NCI-H1417 treated with DMSO at 0.1 percent for 48 hours (cell line): Measurements from ENCODE around the gene SFXN3.
A peak's percentile ranks its signal among the peaks of the same experiment; 100 is the strongest.

ENCODE experiments used
- DNase-seq: peaks from one replicate; lab custom pipeline; 2025; lab: John Stamatoyannopoulos, UW

SFXN3 gene

DNA sequence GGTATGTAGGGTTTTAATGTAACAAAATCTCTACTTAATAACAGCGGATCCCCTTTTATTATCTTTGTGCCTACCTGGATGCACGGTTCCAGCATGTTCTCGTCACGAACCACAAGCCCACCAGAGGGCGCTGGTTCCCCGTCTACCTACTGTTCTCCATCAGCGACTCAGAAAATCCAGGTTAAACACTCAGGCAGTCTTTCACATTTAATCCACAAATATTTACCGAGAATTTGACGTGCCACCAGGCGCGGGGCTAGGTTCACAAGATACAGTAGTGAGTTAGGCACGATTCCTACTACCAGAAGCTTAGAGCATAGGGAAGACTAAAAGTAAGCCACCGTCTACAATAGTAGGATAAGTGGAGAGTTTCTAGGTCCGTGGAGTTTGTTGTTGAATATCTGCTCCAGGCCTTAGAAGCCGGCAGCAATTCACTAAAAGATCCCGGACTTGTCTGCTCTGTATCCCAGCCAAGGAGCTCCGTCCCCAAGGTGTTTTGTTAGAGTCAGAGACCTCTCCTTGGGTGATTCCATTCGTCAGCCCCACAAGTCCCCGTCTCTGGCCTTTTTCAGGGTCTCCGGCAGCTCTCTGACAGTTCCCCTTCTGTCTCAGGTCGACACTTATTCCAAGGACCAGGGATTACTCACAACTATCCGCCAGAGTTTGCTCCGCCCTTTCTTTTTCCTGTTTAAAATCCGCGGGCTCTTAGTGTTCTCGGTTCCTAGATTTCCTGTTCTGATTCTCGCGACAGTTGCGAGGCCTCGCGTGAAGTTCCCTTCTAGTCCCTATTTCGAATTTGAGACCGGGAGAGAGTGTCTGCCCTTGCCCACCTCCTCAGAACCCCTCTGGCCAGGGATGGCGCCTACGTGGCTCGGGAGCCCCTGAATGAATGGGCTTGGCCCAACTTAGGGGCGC, 29.3 kb downstream of the SFXN3 start:
- DNase-seq: peak; percentile 73

DNA sequence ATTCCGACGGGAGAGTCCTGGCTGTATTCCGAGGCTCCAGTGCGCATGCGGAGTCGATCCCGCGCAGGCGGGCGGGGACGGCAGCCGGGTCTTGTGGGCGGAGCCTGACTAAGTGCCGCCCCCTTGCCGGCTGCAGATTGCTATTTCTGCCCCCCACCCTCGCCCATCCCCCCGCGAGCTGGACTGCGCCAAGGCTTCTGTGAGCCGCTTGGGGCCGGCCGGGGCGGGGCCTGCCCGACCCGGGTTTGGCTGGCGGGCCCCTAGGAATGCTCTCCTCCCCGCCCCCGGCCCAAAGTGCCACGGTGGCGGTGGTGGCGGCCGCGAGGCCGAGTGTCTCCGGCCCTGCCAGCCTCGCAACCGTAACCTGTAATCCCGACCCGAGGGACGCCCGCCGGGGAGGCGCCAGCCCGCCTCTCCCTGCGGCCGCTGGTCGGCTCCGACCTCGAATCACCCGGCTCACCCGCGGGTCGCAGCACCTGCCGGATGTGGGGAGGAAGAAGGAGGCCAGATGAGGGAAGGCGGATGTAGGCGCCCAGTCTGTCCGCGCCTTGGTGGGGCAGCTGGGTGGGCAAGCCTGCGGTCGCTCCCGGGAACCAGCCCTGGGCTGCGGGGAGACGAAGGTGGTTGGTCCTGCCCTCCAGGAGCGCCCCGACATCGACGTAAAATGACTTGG, 30.1 kb downstream of the SFXN3 start:
- DNase-seq: peak; percentile 73

DNA sequence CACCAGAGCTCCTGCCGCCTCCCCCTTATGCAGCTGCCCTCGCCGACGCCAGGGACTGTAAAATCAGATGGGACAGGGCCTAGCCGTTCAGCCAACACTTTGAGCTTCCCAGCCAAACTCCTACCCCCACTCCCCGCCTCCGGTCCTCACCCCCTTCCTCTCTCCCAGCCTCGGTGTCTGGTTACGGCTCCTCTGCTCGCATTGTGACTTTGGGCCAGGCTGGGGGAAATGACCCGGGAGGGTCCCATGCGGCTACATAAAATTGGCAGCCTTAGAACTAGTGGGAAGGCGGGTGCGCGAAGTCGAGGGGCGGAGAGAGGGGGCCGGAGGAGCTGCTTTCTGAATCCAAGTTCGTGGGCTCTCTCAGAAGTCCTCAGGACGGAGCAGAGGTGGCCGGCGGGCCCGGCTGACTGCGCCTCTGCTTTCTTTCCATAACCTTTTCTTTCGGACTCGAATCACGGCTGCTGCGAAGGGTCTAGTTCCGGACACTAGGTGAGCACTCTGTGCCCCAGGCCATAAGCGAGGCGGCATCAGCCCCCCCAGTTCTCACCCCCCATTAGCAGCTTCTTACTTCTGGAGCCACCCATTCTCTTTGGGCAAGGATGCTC, 30.7 kb downstream of the SFXN3 start, which contains the start of gene KAZALD1:
KAZALD1 (plus strand) TSS at position 366 of the 608 bp plus-strand sequence. CDS start 604 bp downstream, outside the sequence.
- DNase-seq: no peak

DNA sequence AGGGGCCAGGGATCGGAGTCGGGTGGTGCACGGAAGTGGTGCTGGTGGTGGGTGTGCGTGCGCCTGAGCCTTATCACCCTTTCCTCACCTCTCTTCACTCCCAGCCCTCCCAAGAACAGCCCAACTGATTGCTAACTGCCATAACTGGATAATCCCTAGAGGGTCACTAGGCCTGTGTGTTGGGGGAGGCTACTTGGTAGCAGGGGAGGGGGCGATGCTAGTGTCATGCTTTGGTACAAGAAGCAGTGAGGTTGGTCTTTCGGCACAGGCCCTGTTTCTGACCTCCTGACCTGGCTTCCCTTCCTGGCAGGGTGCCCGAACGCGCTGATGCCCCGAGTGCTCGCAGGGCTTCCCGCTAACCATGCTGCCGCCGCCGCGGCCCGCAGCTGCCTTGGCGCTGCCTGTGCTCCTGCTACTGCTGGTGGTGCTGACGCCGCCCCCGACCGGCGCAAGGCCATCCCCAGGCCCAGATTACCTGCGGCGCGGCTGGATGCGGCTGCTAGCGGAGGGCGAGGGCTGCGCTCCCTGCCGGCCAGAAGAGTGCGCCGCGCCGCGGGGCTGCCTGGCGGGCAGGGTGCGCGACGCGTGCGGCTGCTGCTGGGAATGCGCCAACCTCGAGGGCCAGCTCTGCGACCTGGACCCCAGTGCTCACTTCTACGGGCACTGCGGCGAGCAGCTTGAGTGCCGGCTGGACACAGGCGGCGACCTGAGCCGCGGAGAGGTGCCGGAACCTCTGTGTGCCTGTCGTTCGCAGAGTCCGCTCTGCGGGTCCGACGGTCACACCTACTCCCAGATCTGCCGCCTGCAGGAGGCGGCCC, 31.4 kb downstream of the SFXN3 start:
- DNase-seq: no peak

DNA sequence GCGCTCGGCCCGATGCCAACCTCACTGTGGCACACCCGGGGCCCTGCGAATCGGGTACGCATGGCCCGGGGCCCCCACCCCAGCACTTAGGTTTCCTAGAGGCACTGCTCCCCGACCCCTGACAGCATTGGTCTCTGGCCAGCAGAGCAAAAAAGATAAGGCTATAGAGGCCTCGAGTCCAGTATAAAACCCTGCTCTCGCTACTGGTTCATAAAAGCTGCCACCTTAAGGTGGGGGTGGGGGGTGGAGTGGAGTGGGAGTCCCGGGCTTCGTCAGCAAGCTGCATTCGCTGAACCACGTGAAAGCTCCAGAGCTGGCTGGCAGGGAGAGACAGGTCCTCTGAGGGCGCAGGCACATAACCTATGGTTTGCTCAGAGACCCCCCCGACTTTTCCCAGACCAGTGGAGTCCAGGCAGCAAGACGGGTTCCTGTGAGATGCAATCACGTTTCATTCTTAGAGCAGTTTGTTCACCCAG, 32.1 kb downstream of the SFXN3 start:
- DNase-seq: no peak

DNA sequence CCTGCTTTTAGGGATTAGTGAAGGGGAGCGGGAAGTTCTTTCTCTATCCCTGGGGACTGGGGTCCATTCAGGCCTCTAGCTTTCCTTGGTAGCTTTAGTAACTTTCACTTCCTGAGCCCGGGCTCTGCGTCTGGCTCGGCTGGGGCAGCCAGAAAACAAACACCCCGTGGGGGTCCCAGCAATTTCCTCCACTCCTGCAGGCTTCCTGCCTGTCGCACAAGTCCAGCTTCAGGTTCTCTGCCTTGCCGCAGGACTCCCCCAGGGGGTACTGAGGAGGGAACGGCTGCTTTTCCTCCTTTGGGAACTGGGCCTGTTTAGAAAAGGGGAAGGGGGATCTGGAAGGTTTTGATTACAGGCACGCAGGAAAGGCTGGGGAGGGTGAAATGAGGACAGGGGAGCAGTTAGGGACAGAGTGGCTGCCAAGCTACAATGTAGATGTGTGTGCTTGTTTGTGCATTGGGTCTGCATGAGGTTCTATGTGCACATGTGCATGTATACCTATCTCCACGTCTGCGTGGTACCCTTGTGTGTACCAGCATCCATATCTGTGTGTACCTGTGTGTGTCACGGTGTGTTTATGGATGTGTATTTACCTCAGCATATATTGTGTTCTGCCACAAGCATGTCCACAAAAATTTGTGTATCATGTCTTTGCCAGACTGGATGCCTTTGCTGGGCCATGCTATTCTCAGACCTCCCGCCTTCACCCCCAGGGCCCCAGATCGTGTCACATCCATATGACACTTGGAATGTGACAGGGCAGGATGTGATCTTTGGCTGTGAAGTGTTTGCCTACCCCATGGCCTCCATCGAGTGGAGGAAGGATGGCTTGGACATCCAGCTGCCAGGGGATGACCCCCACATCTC, 32.7 kb downstream of the SFXN3 start:
- no peak for DNase-seq

DNA sequence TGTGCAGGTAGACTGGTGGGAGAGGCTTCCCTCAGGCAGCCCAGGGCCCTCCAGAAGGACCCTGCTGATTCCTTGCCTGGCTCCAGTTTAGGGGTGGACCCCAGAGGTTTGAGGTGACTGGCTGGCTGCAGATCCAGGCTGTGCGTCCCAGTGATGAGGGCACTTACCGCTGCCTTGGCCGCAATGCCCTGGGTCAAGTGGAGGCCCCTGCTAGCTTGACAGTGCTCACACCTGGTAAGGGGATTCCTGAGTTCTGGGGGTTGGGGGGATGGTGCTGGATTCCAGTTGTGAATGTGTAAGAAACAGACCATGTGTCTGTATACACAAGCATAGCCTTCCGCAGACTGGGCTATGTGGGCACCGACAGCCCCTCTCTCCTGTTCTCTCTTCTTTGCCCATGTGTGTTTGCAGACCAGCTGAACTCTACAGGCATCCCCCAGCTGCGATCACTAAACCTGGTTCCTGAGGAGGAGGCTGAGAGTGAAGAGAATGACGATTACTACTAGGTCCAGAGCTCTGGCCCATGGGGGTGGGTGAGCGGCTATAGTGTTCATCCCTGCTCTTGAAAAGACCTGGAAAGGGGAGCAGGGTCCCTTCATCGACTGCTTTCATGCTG, 33.5 kb downstream of the SFXN3 start:
- DNase-seq: no peak

DNA sequence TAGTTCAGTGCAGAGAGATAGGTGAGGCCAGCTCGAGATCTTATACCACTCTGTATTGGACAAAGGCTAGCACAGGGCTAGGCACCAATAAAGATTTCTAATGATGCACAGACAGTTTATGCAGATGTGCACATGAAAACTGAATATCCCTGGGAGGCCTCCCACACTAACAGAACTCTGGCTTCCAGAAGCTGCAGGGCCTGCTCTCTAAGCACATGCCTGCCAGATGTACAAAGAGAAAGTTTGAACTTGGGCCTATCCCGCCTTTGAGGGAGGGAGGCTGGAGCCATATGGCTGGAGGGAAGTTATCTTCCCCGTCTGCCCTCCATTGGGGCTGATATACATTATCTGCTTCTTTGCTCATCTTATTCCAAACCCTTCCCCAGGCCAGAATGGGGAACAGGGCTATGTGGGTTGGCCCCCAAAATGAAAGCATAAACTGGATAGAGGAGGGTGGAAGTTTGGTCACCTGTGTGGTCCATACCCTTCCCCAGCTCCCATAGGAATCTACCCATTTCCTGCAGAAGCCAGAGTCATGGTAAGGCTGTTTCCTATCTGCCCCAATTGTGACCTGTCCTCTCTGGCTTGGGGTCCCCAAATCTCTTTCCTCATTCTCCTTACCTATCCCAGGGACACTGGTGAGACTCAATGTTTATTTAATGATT, 34.6 kb downstream of the SFXN3 start:
- DNase-seq: no peak

DNA sequence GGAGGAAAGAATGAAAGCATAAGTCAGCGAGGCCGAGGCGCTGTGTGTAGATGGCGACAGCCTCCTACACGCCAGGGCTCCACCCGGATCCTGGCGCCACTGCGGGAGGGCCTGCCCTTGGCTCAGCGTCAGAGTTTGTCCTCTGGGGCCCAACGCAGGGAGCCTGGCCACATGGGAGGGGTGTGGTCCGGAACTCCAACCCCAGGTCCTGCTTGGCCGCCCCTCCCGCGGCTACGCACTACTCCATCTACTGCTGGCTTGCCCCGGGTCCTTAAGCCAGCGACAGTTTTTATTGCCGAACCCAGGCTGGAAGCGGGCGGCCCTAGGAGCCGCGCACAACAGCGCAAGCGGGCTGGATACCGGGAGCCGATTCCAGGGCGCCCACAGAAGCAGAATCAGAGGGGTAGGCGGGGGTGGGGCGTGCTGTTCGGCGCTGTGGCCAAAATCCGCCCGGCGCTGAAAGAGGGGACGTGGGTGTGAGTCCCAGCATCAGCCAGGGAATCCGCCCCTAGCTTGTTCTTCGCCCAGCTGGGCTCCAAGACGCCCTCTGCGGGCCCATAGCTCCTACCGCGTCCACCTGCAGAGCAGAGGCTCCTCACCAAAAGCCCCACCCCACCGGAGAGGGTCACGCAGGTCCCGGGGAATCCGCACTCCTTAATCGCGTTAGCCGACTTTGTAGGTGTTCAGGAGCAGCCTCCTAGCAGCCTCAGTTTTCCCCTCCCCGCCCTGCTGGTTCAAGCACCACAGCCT, 35.3 kb downstream of the SFXN3 start:
- DNase-seq: no peak

DNA sequence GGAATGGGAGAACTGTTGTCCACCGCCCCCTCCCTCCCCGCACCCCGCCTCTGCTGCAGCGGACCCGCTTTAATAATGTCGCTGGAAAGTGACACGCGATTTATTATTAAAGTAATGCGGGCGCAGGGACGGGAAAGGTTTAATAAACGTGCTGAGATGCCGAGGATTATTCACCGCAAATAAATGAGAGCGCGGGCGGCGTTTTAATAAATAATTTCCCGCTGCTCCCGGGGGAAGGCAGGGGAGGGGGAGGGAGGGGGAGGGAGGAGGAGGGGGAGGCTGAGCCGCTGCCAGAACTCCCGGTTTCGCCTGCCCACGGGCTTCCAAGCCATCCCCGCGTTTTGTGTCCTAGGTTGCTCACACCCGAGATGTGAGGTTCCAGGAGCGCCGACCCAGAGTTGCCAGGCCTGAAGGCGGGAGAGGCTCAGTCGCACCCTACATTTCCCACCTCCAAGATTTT, 35.9 kb downstream of the SFXN3 start:
- DNase-seq: no peak

DNA sequence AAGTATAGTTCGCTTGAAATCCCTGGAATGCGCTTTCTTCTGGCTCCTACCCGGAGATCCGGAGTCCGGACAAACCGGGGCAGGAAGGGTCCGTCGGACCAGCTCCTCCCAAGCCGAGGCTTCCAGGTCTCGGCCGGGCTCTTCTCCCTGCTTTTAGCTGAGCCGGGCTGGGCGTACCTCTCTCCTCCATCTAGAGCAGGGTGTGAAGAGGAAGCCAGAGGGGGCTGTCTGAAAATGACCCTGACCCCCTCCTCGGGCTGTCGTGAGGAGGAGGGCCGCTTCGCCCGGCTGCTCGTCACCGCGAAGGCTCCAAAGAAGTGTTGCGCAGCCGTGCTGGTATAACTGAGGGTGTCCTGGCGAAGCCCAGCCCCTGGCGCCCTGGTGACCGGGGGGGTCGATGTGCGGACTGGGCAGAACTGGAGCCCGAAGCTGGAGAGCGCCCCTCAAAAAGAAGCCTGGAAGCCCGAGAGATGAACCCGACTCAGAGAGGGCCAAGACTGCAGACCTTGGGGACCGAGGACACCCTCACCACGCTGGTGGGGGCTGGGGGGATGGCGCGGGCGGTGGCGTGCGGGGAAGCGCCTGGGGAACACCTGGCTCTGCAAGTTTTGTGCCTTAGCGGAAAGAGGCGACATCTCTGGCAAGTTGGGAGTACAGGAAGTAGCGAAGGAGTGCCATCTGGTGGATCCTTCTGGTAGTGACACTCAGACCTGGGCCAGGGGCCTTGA, 36.5 kb downstream of the SFXN3 start:
- DNase-seq: no peak

DNA sequence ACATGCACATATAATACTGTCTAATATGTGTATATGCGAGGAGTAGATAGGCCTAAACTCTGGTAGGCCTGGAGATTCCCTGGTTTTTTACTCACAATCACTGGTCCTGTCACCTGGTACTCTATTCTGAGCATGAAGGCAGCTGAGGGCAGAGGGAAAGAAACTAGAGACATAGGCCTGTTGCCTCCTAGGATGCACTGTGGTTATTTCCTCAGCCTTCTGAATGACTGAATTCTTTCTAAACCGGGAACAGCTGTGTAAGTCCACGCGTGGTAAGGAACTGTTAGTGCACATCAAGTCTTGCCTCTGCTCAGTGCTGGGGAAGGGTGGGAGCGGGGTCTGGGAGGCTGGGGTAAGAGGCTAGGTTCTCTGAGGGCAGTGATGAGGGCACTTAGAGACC, 38.4 kb downstream of the SFXN3 start:
- DNase-seq: no peak

DNA sequence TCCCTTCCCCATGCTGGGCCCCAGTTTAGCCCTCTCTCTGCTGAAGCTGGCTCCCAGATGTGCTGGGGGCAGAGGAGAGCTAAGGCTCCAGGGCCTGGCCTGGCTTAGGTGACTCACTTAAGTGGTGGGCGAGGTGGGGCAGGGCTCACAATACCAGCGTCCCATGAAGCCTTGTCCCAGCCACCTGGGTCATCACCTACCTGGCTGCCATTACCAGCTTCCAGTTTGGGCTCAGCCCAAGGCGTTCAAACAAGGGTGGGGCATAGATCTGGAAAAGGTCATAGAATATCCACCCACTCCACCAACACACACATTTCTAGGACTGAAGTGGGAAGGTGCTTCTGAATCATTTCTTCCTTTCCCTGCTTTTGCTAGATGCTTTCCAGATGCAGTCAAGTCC, 39.1 kb downstream of the SFXN3 start:
- no peak for DNase-seq

DNA sequence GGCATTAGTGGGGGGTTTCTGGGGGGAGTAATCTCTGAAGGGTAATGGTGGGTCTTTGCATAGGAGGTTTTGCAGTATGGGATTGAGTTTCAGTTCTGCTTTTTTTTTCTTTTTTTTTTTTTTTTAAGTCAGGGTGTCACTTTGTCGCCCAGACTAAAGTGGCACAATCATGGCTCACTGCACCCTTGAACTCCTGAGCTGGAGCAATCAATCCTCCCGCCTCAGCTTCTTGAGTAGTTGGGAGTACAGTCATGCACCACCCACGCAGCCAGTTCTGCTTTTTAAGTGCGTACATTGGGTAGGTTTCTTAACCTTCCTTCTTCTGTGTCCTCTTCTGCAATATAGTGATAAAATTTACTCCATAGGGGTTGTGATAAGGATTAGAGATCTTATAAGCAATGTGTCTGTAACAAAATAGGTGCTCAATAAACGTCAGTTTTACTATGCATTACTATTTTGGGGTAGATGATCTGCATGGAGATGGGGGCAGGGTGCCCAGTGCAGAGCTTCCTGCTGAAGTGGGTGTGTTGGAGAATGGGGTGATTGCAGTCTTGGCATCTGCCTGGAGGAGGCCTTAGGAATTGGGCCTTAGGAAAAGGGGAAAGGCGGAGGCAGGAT, 40.3 kb downstream of the SFXN3 start:
- DNase-seq: no peak

DNA sequence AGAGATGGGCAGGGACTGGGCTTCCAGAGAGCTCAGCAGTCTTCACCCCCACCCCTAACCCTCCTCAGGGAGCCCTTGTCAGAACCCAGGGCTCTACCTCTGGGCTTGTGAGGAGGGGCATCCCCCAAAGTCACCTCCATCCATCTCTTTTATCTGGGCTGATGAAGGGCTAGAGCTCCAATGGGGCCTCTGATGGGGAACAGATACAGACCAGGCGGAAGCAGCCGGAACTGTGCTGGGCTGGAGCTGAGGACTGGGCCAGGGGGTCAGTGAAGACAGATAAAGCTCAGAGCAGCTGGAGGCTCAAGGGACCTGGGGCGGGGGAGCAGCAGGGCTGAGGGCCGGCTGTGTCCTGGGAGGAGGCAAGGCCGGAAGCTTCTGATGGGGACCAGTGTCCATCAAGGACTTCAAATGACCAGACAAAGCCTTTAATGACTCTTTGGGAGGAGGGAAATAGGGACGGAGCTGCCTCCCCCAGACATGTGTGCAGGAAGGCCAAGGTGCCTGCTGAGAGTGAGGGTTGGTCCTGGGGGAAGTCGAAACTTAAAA, 40.9 kb downstream of the SFXN3 start:
- DNase-seq: no peak

DNA sequence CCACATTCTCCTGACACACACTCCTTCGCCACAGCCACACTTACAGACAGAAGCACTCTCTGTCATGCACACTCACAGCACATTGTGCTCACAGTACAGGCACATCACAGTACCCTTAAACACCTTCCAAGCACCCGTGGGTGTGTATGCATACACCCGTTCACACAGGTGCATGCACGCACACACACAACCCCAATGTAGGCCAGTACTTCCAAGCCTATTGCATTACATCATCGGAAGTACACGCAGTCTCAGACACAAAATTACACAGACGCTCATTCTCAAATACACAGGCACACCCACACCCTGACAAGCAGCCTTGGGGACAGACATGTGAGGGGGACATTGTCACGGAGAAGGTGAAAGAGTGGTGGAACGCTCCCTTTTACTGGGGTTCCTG, 41.9 kb downstream of the SFXN3 start:
- DNase-seq: no peak

DNA sequence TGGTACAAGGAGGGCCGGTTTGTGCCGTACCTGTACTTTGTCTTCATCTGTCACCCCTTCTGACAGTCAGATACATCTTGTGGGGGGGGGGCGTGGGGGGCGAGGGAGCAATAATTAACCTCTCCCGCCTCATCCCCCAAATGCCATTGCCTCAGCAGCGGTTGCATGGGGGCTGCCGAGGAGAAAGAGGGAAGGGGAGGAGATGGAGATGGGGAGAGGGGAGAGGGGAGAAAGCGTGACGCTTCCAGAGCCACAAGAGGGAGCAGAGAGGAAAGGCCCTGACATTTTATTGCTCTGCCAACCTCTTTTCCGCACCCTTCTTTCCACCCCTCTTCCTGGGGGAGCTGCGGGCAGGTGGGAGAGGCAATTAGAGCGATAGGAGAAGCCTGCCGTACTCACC, 42.6 kb downstream of the SFXN3 start:
- DNase-seq: no peak

DNA sequence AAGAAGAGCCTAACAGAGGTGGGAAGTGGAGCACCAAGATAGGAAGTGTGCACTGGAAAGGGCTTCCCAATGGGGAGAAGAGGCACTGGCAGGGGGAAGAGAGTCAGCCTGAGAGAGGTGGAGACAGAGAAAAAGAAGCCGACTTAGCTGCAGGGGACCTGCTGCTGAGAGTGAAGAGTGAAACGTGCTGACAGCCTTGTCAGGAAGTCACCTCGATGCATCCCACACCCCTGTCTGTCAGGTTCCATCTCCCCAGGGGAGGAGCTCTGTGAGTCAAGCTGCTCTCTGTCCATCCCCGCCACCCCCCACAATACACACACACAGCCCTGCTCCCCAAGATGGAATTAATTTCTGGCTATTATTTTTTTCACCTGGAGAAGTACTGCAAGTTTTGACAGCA, 44.7 kb downstream of the SFXN3 start:
- no peak for DNase-seq
